K562 (cell line): ENCODE measurements around the gene WDR70.

Experiments
- ARID2 ChIP-seq: fragments of 450-650 bp; IDR thresholded peaks from 2 replicates; pipeline ENCODE4 v1.6.1; 2017; ENCODE audit warnings: antibody characterized with exemption, mild to moderate bottlenecking
- CTCF ChIP-seq, 3 experiments: IDR thresholded peaks in 2 of 3; conservative IDR thresholded peaks in 1 of 3; 2 replicates each; pipeline ENCODE4 v1.5.1; 2011 to 2012; ENCODE audit warnings: low read length in 3 of 3, mild to moderate bottlenecking in 3 of 3, control low read depth in 2 of 3, improper control_type of control experiment in 1 of 3, inconsistent platforms in 1 of 3, low read depth in 1 of 3, mixed read lengths in 1 of 3, moderate library complexity in 1 of 3; ENCODE audit not compliant: insufficient read depth in 2 of 3
- HNRNPUL1 ChIP-seq: fragments of 200-400 bp; formaldehyde crosslinking; IDR thresholded peaks from 2 replicates; pipeline ENCODE4 v1.6.1; 2017; ENCODE audit warnings: low read length
- NBN ChIP-seq: fragments of 450-650 bp; IDR thresholded peaks from 2 replicates; pipeline ENCODE4 v1.6.1; 2016; ENCODE audit warnings: low read depth, mild to moderate bottlenecking
- POLR2A ChIP-seq: fragments of 450-650 bp; conservative IDR thresholded peaks from 2 replicates; pipeline ENCODE4 v1.6.1; 2016
- TBL1XR1 ChIP-seq, 2 experiments: IDR thresholded peaks; 2 replicates each; pipeline ENCODE4 v1.6.1; 2012; ENCODE audit warnings: improper control_type of control experiment in 2 of 2, low read length in 2 of 2, mild to moderate bottlenecking in 1 of 2
- TF ChIP-seq, protein P1 (sequence below): sonication (generic); formaldehyde crosslinking; IDR thresholded peaks from 2 replicates; pipeline ENCODE4 v1.8.0; 2022; ENCODE audit warnings: mild to moderate bottlenecking, missing genetic modification reagents

GRCh38 chr5:37787742-37788141, 408.6 kb downstream of the WDR70 start:
- TF ChIP-seq, protein P1, sequence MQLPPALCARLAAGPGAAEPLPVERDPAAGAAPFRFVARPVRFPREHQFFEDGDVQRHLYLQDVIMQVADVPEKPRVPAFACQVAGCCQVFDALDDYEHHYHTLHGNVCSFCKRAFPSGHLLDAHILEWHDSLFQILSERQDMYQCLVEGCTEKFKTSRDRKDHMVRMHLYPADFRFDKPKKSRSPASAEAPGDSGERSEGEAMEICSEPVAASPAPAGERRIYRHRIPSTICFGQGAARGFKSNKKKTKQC (CRISPR knock-in tag) = no peak
- TF ChIP-seq POLR2A = no peak
- TF ChIP-seq ARID2 = no peak
- TF ChIP-seq NBN = no peak
- no peak for TF ChIP-seq HNRNPUL1
- TF ChIP-seq TBL1XR1 (IDR thresholded peaks at IDR 0.05; ENCODE audit: low read length in 2 of 2) = no peak
- no peak for TF ChIP-seq CTCF (IDR thresholded peaks at IDR 0.05 in 2 of 3, conservative IDR thresholded peaks at IDR 0.05 in 1 of 3; ENCODE audit: insufficient read depth in 2 of 3, low read depth in 1 of 3, low read length in 3 of 3)
